Esophagus muscularis mucosa (tissue), 3 donors: ENCODE data around the gene MFN2.

Source experiments
- POLR2A ChIP-seq: fragments of 450-650 bp; IDR thresholded peaks from one replicate; pipeline ENCODE4 v1.6.1; 2017; ENCODE audit warnings: antibody characterized with exemption, moderate library complexity, mild to moderate bottlenecking, low read depth
- TF ChIP-seq, protein P1 (sequence below), 3 experiments: fragments of 200-600 bp in 2 of 3; fragments of 450-650 bp in 1 of 3; sonication (generic) in 2 of 3; IDR thresholded peaks; one replicate each; pipeline ENCODE4 v1.5.1; 2017 to 2019; ENCODE audit warnings: antibody characterized with exemption in 3 of 3, mild to moderate bottlenecking in 2 of 3, moderate library complexity in 1 of 3

DNA sequence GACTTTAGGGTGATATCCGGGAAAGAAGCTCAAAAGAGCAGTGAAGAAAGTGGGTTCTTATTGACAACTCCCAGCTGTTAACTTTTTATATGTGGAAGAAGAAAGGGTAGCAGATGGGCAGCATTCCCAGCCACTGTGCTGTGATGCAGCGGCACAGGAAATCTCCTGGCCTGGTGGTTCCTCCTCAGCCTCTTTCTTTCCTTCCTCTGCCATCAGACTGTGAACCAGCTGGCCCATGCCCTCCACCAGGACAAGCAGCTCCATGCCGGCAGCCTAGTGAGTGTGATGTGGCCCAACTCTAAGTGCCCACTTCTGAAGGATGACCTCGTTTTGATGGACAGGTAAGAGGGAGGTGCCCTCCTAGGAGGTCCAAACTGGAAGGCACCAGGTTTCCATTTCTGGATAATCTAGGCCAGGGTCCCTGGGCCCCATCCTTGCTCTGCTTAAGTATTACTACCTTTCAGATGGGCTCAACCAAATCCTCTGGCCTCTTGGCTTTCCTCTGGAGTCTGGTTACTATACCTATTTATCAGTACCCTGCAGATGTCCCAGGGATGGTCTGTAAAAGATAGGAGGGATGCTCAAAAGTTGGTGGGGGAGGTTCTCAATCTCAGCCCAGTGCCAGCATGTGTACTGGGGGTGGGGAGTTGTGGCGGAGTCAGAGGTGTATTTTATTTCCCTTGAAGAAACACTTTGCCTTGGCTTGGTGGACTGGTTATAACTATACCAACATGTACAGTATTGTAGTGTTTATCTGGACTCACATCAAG, 17.0 kb downstream of the MFN2 start:
- TF ChIP-seq, protein P1, sequence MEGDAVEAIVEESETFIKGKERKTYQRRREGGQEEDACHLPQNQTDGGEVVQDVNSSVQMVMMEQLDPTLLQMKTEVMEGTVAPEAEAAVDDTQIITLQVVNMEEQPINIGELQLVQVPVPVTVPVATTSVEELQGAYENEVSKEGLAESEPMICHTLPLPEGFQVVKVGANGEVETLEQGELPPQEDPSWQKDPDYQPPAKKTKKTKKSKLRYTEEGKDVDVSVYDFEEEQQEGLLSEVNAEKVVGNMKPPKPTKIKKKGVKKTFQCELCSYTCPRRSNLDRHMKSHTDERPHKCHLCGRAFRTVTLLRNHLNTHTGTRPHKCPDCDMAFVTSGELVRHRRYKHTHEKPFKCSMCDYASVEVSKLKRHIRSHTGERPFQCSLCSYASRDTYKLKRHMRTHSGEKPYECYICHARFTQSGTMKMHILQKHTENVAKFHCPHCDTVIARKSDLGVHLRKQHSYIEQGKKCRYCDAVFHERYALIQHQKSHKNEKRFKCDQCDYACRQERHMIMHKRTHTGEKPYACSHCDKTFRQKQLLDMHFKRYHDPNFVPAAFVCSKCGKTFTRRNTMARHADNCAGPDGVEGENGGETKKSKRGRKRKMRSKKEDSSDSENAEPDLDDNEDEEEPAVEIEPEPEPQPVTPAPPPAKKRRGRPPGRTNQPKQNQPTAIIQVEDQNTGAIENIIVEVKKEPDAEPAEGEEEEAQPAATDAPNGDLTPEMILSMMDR (IDR thresholded peaks at IDR 0.05) = no peak
- no peak for TF ChIP-seq POLR2A
